WTC11 (cell line): ENCODE measurements around the gene MRPS34. TPM values are rescaled to one million over a fixed set of nuclear protein-coding genes. Genes with fewer than 3 reads are reported as not detected.

Source experiments
- ATAC-seq: fragments of 200-7000 bp; cut with Tn5 transposase; 2 replicates; pipeline ENCODE4 v1.10.0; 2021; ENCODE audit warnings: mild to moderate bottlenecking, moderate library complexity
- CTCF ChIA-PET: fragments of 300-600 bp; sonication (Branson Sonifier 250); formaldehyde crosslinking; loops from one replicate; lab custom pipeline; 2021; ENCODE audit warnings: antibody characterized with exemption; lab: Charles Lee
- POLR2A ChIA-PET: fragments of 350-600 bp; sonication (Branson Sonifier 250); formaldehyde crosslinking; loops from one replicate; lab custom pipeline; 2021; ENCODE audit warnings: antibody characterized with exemption; lab: Charles Lee
- DNase-seq: peaks from one replicate; pipeline ENCODE4 v3.0.0; 2021; ENCODE audit warnings: low spot score
- H3K27ac Mint-ChIP-seq: 2 replicates; pipeline ENCODE4 v1.8.0; 2021; ENCODE audit warnings: mixed read lengths
- H3K27me3 Mint-ChIP-seq: 2 replicates; pipeline ENCODE4 v1.8.0; 2021; ENCODE audit warnings: low read depth, mild to moderate bottlenecking, moderate library complexity, mixed read lengths
- H3K36me3 Mint-ChIP-seq: 2 replicates; pipeline ENCODE4 v1.8.0; 2021; ENCODE audit warnings: mixed read lengths
- H3K4me1 Mint-ChIP-seq: 2 replicates; pipeline ENCODE4 v1.8.0; 2022; ENCODE audit warnings: mixed read lengths
- H3K4me3 Mint-ChIP-seq: 2 replicates; pipeline ENCODE4 v1.8.0; 2021; ENCODE audit warnings: mild to moderate bottlenecking, moderate library complexity, mixed read lengths
- H3K9me3 Mint-ChIP-seq: 2 replicates; pipeline ENCODE4 v1.8.0; 2021; ENCODE audit warnings: mixed read lengths
- CREB1 ChIP-seq: sonication (generic); formaldehyde crosslinking; IDR thresholded peaks from 2 replicates; pipeline ENCODE4 v1.8.0; 2023; ENCODE audit warnings: mild to moderate bottlenecking, missing genetic modification reagents
- FOXJ3 ChIP-seq: sonication (generic); formaldehyde crosslinking; IDR thresholded peaks from 2 replicates; pipeline ENCODE4 v1.9.0; 2021; ENCODE audit warnings: missing genetic modification reagents, mild to moderate bottlenecking, borderline replicate concordance
- FOXK1 ChIP-seq: sonication (generic); formaldehyde crosslinking; IDR thresholded peaks from 2 replicates; pipeline ENCODE4 v1.8.0; 2022; ENCODE audit warnings: mild to moderate bottlenecking, moderate library complexity, missing genetic modification reagents
- IRF2 ChIP-seq: sonication (generic); formaldehyde crosslinking; IDR thresholded peaks from 2 replicates; pipeline ENCODE4 v1.8.0; 2022; ENCODE audit warnings: low read depth, missing genetic modification reagents, borderline replicate concordance
- JUN ChIP-seq: sonication (generic); formaldehyde crosslinking; IDR thresholded peaks from 2 replicates; pipeline ENCODE4 v1.8.0; 2023; ENCODE audit warnings: mild to moderate bottlenecking, missing genetic modification reagents
- NR2C2 ChIP-seq: sonication (generic); formaldehyde crosslinking; IDR thresholded peaks from 2 replicates; pipeline ENCODE4 v1.8.0; 2022; ENCODE audit warnings: mild to moderate bottlenecking, missing genetic modification reagents
- SMAD4 ChIP-seq: sonication (generic); formaldehyde crosslinking; IDR thresholded peaks from 2 replicates; pipeline ENCODE4 v1.8.0; 2022; ENCODE audit warnings: mild to moderate bottlenecking, missing genetic modification reagents
- SP1 ChIP-seq: sonication (generic); formaldehyde crosslinking; conservative IDR thresholded peaks from 2 replicates; pipeline ENCODE4 v1.8.1; 2022; ENCODE audit warnings: missing genetic modification reagents
- TEAD4 ChIP-seq: sonication (generic); formaldehyde crosslinking; IDR thresholded peaks from 2 replicates; pipeline ENCODE4 v1.8.0; 2022; ENCODE audit warnings: mild to moderate bottlenecking, missing genetic modification reagents
- ZBTB21 ChIP-seq: sonication (generic); formaldehyde crosslinking; IDR thresholded peaks from 2 replicates; pipeline ENCODE4 v1.8.1; 2023; ENCODE audit warnings: mild to moderate bottlenecking, missing genetic modification reagents, borderline replicate concordance
- ZNF219 ChIP-seq: sonication (generic); formaldehyde crosslinking; IDR thresholded peaks from 2 replicates; pipeline ENCODE4 v1.8.0; 2023; ENCODE audit warnings: missing genetic modification reagents, mild to moderate bottlenecking, borderline replicate concordance
- ZNF396 ChIP-seq: fragments of 250-450 bp; sonication (Bioruptor Pico); IDR thresholded peaks from 2 replicates; pipeline ENCODE4 v1.8.0; 2021; ENCODE audit warnings: mild to moderate bottlenecking, moderate library complexity, borderline replicate concordance
- total RNA-seq: library from RNA; stranded (reverse); gene quantifications from 3 replicates; pipeline ENCODE4 v1.2.3, GENCODE V29; 2021
- TF ChIP-seq, protein P1 (sequence below): sonication (generic); formaldehyde crosslinking; IDR thresholded peaks from 2 replicates; pipeline ENCODE4 v1.8.1; 2023; ENCODE audit warnings: mild to moderate bottlenecking, missing genetic modification reagents, moderate library complexity
- TF ChIP-seq, protein P2 (sequence below): sonication (generic); formaldehyde crosslinking; IDR thresholded peaks from 2 replicates; pipeline ENCODE4 v1.8.1; 2022; ENCODE audit warnings: low read depth, missing genetic modification reagents, borderline replicate concordance
- TF ChIP-seq, protein P3 (sequence below): sonication (generic); formaldehyde crosslinking; IDR thresholded peaks from 2 replicates; pipeline ENCODE4 v1.8.0; 2023; ENCODE audit warnings: missing genetic modification reagents
- TF ChIP-seq, protein P4 (sequence below): sonication (generic); formaldehyde crosslinking; IDR thresholded peaks from 2 replicates; pipeline ENCODE4 v1.8.1; 2023; ENCODE audit warnings: mild to moderate bottlenecking, missing genetic modification reagents
- TF ChIP-seq, protein P5 (sequence below): fragments of 250-450 bp; sonication (Bioruptor Pico); IDR thresholded peaks from 2 replicates; pipeline ENCODE4 v1.9.0; 2021; ENCODE audit warnings: mild to moderate bottlenecking, borderline replicate concordance
- TF ChIP-seq, protein P6 (sequence below): sonication (generic); formaldehyde crosslinking; IDR thresholded peaks from 2 replicates; pipeline ENCODE4 v1.8.1; 2023; ENCODE audit warnings: mild to moderate bottlenecking, moderate library complexity, missing genetic modification reagents
- TF ChIP-seq, protein P7 (sequence below): sonication (generic); formaldehyde crosslinking; conservative IDR thresholded peaks from 2 replicates; pipeline ENCODE4 v1.8.1; 2023; ENCODE audit warnings: mild to moderate bottlenecking, low read depth, missing genetic modification reagents, moderate library complexity

Gene MRPS34
- total RNA-seq, 1 experiment from 2014 or later, result 258 TPM

DNA sequence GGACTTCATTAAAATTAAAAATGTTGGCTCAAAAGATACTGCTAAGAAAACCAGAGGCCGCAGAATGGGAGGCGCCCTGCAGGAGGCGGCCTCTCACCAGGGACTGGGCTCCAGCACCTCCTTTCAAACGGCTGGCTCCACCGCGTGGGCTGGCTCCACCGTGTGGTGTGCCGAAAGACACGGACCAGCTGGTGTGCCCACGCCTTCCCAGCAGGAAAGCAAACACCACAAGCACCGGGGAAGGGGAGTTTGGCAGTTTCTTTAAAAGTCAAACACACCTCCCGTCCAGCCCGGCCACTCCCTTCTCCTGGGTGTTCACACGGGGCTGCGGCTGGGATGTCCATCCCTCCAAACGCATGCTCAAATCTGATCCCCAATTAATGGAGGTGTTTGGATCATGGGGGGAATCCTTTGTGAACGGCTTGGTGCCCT is 39.8 kb upstream of the MRPS34 start:
- Mint-ChIP-seq H3K36me3 (peaks cover 7% of the 10 kb centered on the region), H3K4me3 (no peak overlapping the region), H3K9me3 (no peaks in the 10 kb centered on the region), H3K27me3 (no peaks in the 10 kb centered on the region), H3K4me1 (no peaks in the 10 kb centered on the region), H3K27ac (no peak overlapping the region)
- ChIA-PET POLR2A (no interaction called here), CTCF (interaction anchor here (0.6 to 2.3 kb wide), 7 partner anchors 11 to 191 kb away, joined by 3 to 16 read pairs (median 5); no protein-coding TSS in a partner anchor)
- peak; percentile 61 for ATAC-seq
- no peak for TF ChIP-seq SP1 (CRISPR knock-in tag)
- TF ChIP-seq, protein P1, sequence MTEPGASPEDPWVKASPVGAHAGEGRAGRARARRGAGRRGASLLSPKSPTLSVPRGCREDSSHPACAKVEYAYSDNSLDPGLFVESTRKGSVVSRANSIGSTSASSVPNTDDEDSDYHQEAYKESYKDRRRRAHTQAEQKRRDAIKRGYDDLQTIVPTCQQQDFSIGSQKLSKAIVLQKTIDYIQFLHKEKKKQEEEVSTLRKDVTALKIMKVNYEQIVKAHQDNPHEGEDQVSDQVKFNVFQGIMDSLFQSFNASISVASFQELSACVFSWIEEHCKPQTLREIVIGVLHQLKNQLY (CRISPR knock-in tag), result no peak
- TF ChIP-seq, protein P2, sequence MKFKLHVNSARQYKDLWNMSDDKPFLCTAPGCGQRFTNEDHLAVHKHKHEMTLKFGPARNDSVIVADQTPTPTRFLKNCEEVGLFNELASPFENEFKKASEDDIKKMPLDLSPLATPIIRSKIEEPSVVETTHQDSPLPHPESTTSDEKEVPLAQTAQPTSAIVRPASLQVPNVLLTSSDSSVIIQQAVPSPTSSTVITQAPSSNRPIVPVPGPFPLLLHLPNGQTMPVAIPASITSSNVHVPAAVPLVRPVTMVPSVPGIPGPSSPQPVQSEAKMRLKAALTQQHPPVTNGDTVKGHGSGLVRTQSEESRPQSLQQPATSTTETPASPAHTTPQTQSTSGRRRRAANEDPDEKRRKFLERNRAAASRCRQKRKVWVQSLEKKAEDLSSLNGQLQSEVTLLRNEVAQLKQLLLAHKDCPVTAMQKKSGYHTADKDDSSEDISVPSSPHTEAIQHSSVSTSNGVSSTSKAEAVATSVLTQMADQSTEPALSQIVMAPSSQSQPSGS (CRISPR knock-in tag), result no peak
- no peak for TF ChIP-seq ZBTB21 (CRISPR knock-in tag)
- TF ChIP-seq TEAD4 (CRISPR knock-in tag), result no peak
- TF ChIP-seq NR2C2, result no peak
- DNase-seq, result peak; percentile 70

DNA sequence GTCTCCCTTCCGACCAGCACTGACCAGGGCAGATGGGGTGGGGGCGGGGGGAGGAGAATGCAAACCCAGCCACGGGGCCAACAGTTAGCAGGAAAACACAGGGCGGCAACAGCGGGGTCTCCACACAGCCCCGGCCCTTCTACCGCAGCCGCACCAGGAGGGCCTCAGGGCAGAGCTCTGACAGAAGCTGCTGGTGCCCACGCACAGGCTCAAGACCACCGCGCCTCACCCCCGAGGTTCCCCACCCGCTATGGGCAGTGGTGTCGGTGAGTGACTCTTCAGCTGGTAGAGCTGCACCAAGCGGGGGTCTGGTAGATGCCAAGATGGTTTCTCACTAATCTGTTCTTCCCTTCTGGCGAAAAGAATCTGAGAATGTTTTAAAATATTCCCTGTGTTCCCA is 37.6 kb upstream of the MRPS34 start:
- POLR2A ChIA-PET, result no interaction called here
- Mint-ChIP-seq H3K4me3 (no peak overlapping the region), H3K27ac (no peak overlapping the region), H3K36me3 (peaks cover 17% of the 10 kb centered on the region), H3K27me3 (no peaks in the 10 kb centered on the region; the same call in 1 of the 2 replicates), H3K9me3 (peaks cover 4% of the 10 kb centered on the region; the same call in 1 of the 2 replicates), H3K4me1 (no peaks in the 10 kb centered on the region)
- CTCF ChIA-PET, result no interaction called here
- TF ChIP-seq ZNF219 (no peak), ZNF396 (CRISPR knock-in tag) (no peak), IRF2 (CRISPR knock-in tag) (no peak), CREB1 (CRISPR knock-in tag) (no peak), FOXJ3 (CRISPR knock-in tag) (no peak), SMAD4 (CRISPR knock-in tag) (no peak), FOXK1 (CRISPR knock-in tag) (no peak), JUN (CRISPR knock-in tag) (no peak)
- TF ChIP-seq, protein P3, sequence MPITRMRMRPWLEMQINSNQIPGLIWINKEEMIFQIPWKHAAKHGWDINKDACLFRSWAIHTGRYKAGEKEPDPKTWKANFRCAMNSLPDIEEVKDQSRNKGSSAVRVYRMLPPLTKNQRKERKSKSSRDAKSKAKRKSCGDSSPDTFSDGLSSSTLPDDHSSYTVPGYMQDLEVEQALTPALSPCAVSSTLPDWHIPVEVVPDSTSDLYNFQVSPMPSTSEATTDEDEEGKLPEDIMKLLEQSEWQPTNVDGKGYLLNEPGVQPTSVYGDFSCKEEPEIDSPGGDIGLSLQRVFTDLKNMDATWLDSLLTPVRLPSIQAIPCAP, result no peak
- TF ChIP-seq, protein P4, sequence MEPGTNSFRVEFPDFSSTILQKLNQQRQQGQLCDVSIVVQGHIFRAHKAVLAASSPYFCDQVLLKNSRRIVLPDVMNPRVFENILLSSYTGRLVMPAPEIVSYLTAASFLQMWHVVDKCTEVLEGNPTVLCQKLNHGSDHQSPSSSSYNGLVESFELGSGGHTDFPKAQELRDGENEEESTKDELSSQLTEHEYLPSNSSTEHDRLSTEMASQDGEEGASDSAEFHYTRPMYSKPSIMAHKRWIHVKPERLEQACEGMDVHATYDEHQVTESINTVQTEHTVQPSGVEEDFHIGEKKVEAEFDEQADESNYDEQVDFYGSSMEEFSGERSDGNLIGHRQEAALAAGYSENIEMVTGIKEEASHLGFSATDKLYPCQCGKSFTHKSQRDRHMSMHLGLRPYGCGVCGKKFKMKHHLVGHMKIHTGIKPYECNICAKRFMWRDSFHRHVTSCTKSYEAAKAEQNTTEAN (CRISPR knock-in tag), result no peak
- TF ChIP-seq, protein P5, sequence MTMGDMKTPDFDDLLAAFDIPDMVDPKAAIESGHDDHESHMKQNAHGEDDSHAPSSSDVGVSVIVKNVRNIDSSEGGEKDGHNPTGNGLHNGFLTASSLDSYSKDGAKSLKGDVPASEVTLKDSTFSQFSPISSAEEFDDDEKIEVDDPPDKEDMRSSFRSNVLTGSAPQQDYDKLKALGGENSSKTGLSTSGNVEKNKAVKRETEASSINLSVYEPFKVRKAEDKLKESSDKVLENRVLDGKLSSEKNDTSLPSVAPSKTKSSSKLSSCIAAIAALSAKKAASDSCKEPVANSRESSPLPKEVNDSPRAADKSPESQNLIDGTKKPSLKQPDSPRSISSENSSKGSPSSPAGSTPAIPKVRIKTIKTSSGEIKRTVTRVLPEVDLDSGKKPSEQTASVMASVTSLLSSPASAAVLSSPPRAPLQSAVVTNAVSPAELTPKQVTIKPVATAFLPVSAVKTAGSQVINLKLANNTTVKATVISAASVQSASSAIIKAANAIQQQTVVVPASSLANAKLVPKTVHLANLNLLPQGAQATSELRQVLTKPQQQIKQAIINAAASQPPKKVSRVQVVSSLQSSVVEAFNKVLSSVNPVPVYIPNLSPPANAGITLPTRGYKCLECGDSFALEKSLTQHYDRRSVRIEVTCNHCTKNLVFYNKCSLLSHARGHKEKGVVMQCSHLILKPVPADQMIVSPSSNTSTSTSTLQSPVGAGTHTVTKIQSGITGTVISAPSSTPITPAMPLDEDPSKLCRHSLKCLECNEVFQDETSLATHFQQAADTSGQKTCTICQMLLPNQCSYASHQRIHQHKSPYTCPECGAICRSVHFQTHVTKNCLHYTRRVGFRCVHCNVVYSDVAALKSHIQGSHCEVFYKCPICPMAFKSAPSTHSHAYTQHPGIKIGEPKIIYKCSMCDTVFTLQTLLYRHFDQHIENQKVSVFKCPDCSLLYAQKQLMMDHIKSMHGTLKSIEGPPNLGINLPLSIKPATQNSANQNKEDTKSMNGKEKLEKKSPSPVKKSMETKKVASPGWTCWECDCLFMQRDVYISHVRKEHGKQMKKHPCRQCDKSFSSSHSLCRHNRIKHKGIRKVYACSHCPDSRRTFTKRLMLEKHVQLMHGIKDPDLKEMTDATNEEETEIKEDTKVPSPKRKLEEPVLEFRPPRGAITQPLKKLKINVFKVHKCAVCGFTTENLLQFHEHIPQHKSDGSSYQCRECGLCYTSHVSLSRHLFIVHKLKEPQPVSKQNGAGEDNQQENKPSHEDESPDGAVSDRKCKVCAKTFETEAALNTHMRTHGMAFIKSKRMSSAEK (CRISPR knock-in tag), result no peak
- TF ChIP-seq, protein P6, sequence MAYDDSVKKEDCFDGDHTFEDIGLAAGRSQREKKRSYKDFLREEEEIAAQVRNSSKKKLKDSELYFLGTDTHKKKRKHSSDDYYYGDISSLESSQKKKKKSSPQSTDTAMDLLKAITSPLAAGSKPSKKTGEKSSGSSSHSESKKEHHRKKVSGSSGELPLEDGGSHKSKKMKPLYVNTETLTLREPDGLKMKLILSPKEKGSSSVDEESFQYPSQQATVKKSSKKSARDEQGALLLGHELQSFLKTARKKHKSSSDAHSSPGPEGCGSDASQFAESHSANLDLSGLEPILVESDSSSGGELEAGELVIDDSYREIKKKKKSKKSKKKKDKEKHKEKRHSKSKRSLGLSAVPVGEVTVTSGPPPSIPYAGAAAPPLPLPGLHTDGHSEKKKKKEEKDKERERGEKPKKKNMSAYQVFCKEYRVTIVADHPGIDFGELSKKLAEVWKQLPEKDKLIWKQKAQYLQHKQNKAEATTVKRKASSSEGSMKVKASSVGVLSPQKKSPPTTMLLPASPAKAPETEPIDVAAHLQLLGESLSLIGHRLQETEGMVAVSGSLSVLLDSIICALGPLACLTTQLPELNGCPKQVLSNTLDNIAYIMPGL (CRISPR knock-in tag), result no peak
- TF ChIP-seq, protein P7, sequence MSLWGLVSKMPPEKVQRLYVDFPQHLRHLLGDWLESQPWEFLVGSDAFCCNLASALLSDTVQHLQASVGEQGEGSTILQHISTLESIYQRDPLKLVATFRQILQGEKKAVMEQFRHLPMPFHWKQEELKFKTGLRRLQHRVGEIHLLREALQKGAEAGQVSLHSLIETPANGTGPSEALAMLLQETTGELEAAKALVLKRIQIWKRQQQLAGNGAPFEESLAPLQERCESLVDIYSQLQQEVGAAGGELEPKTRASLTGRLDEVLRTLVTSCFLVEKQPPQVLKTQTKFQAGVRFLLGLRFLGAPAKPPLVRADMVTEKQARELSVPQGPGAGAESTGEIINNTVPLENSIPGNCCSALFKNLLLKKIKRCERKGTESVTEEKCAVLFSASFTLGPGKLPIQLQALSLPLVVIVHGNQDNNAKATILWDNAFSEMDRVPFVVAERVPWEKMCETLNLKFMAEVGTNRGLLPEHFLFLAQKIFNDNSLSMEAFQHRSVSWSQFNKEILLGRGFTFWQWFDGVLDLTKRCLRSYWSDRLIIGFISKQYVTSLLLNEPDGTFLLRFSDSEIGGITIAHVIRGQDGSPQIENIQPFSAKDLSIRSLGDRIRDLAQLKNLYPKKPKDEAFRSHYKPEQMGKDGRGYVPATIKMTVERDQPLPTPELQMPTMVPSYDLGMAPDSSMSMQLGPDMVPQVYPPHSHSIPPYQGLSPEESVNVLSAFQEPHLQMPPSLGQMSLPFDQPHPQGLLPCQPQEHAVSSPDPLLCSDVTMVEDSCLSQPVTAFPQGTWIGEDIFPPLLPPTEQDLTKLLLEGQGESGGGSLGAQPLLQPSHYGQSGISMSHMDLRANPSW (CRISPR knock-in tag), result no peak
- no peak for ATAC-seq
- no peak for DNase-seq
